IMR-90 (cell line): ENCODE data around the gene CLASRP. TPM values are rescaled to one million over a fixed set of nuclear protein-coding genes. Genes with fewer than 3 reads are reported as not detected.

Experiments
- ATAC-seq: fragments of 200-7000 bp; cut with Tn5 transposase; 2 replicates; pipeline ENCODE4 v1.9.1; 2020; ENCODE audit warnings: low read depth, mild to moderate bottlenecking, moderate library complexity
- BruUV-seq: library from RNA; stranded (reverse); fragments of 400-500 nt; replicated peaks from 2 replicates; lab custom pipeline; 2021; lab: Mats Ljungman, UMichigan
- CTCF ChIA-PET: fragments of 300-600 bp; formaldehyde crosslinking; extraction: SDS; loops from one replicate; lab custom pipeline; 2021; ENCODE audit warnings: antibody characterized with exemption; lab: Yijun Ruan, JAX
- POLR2A ChIA-PET: fragments of 300-600 bp; sonication (Branson Sonifier 250); formaldehyde crosslinking; loops from one replicate; lab custom pipeline; 2022; ENCODE audit warnings: antibody characterized with exemption; ENCODE audit not compliant: unreplicated experiment; lab: Charles Lee
- DNase-seq: peaks from one replicate; pipeline ENCODE4 v3.0.0; 2013
- H2AFZ ChIP-seq: replicated peaks from 2 replicates; pipeline ENCODE3; 2013; ENCODE audit warnings: low read length, mild to moderate bottlenecking; ENCODE audit not compliant: poor library complexity
- H2AK5ac ChIP-seq: 2 replicates; pipeline ENCODE4 v1.6.1; 2013; ENCODE audit warnings: low read depth, low read length, inconsistent platforms
- H2AK9ac ChIP-seq: replicated peaks from 2 replicates; pipeline ENCODE3; 2013; ENCODE audit warnings: mild to moderate bottlenecking, low read depth, low read length, moderate library complexity; ENCODE audit not compliant: poor library complexity
- H2BK120ac ChIP-seq: 2 replicates; pipeline ENCODE4 v1.6.1; 2013; ENCODE audit warnings: low read depth, low read length, inconsistent platforms
- H2BK15ac ChIP-seq: 3 replicates; pipeline ENCODE4 v1.6.1; 2013; ENCODE audit warnings: low read depth, low read length, inconsistent platforms
- H2BK20ac ChIP-seq: 2 replicates; pipeline ENCODE4 v1.6.1; 2013; ENCODE audit warnings: low read depth, mild to moderate bottlenecking, inconsistent platforms, low read length, moderate library complexity
- H2BK5ac ChIP-seq: 2 replicates; pipeline ENCODE4 v1.6.1; 2013; ENCODE audit warnings: mild to moderate bottlenecking, low read depth, low read length, inconsistent platforms; ENCODE audit not compliant: poor library complexity, severe bottlenecking
- H3K14ac ChIP-seq: replicated peaks from 2 replicates; pipeline ENCODE4 v1.6.1; 2013; ENCODE audit warnings: low read depth, low read length, inconsistent platforms
- H3K18ac ChIP-seq: 2 replicates; pipeline ENCODE4 v1.6.1; 2013; ENCODE audit warnings: low read depth, low read length, control low read depth
- H3K23ac ChIP-seq: 2 replicates; pipeline ENCODE4 v1.6.1; 2013; ENCODE audit warnings: low read depth, low read length, inconsistent platforms
- H3K27ac ChIP-seq: 2 replicates; pipeline ENCODE4 v1.5.1; 2013; ENCODE audit warnings: mild to moderate bottlenecking, control low read depth, low read length; ENCODE audit not compliant: insufficient read depth
- H3K27me3 ChIP-seq: 2 replicates; pipeline ENCODE4 v1.6.1; 2013; ENCODE audit warnings: low read length; ENCODE audit not compliant: control insufficient read depth, insufficient read depth
- H3K36me3 ChIP-seq: 2 replicates; pipeline ENCODE4 v1.6.1; 2013; ENCODE audit warnings: low read length, mixed read lengths; ENCODE audit not compliant: control insufficient read depth, insufficient read depth
- H3K4ac ChIP-seq: 2 replicates; pipeline ENCODE4 v1.6.1; 2013; ENCODE audit warnings: low read depth, low read length, inconsistent platforms
- H3K4me1 ChIP-seq: 2 replicates; pipeline ENCODE4 v1.6.1; 2013; ENCODE audit warnings: low read length, mixed read lengths; ENCODE audit not compliant: control insufficient read depth, insufficient read depth
- H3K4me2 ChIP-seq: 2 replicates; pipeline ENCODE4 v1.6.1; 2013; ENCODE audit warnings: low read depth, mild to moderate bottlenecking, control low read depth, low read length, moderate library complexity
- H3K4me3 ChIP-seq: 2 replicates; pipeline ENCODE4 v1.5.1; 2013; ENCODE audit warnings: low read depth, mild to moderate bottlenecking, control low read depth, low read length, moderate library complexity; ENCODE audit not compliant: insufficient read depth
- H3K56ac ChIP-seq: 2 replicates; pipeline ENCODE4 v1.6.1; 2013; ENCODE audit warnings: low read length, inconsistent platforms; ENCODE audit not compliant: insufficient read depth; ENCODE audit errors: extremely low read depth
- H3K79me1 ChIP-seq, 2 experiments: 2 replicates each; pipeline ENCODE4 v1.6.1; 2013; ENCODE audit warnings: low read length in 2 of 2, inconsistent platforms in 1 of 2, low read depth in 1 of 2
- H3K9ac ChIP-seq: 2 replicates; pipeline ENCODE4 v1.6.1; 2013; ENCODE audit warnings: low read depth, low read length, control low read depth
- H3K9me1 ChIP-seq: 2 replicates; pipeline ENCODE4 v1.6.1; 2013; ENCODE audit warnings: low read length, inconsistent platforms; ENCODE audit not compliant: insufficient read depth
- H3K9me3 ChIP-seq: 2 replicates; pipeline ENCODE4 v1.6.1; 2013; ENCODE audit warnings: low read length; ENCODE audit not compliant: control insufficient read depth, insufficient read depth
- H4K20me1 ChIP-seq: 2 replicates; pipeline ENCODE4 v1.6.1; 2013; ENCODE audit warnings: low read length, inconsistent platforms; ENCODE audit not compliant: insufficient read depth
- H4K5ac ChIP-seq: 2 replicates; pipeline ENCODE4 v1.6.1; 2013; ENCODE audit warnings: mild to moderate bottlenecking, low read depth, low read length, control low read depth
- H4K8ac ChIP-seq, 2 experiments: 2 replicates each; pipeline ENCODE4 v1.6.1; 2013; ENCODE audit warnings: low read depth in 2 of 2, low read length in 2 of 2, control low read depth in 1 of 2, inconsistent platforms in 1 of 2
- H4K91ac ChIP-seq: 2 replicates; pipeline ENCODE4 v1.6.1; 2013; ENCODE audit warnings: low read depth, low read length, inconsistent platforms; ENCODE audit not compliant: insufficient read depth
- MAFK ChIP-seq: IDR thresholded peaks from 2 replicates; pipeline ENCODE4 v1.6.1; 2012; ENCODE audit warnings: low read depth, low read length, improper control_type of control experiment
- MXI1 ChIP-seq: IDR thresholded peaks from 2 replicates; pipeline ENCODE4 v1.6.1; 2012; ENCODE audit warnings: low read depth, mild to moderate bottlenecking, low read length, moderate library complexity, borderline replicate concordance
- NFE2L2 ChIP-seq: fragments of 150-350 bp; IDR thresholded peaks from 2 replicates; pipeline ENCODE4 v1.6.1; 2016; ENCODE audit warnings: low read depth, mild to moderate bottlenecking, low read length
- USF2 ChIP-seq: fragments of 150-350 bp; IDR thresholded peaks from 2 replicates; pipeline ENCODE4 v1.6.1; 2017; ENCODE audit warnings: mild to moderate bottlenecking, antibody characterized with exemption, low read length, low read depth
- WGBS, 2 experiments: methylation state at CpG; one replicate each; pipeline versions ENCODE4 v1.1.5 to v1.1.7; 2013; ENCODE audit warnings: missing lambda C conversion rate in 2 of 2; ENCODE audit not compliant: insufficient read length in 1 of 2; ENCODE audit errors: extremely low coverage in 2 of 2; 5-methylcytosine and 5-hydroxymethylcytosine counted together
- dilution Hi-C: fragments of 300-500 bp; cut with HindIII; formaldehyde crosslinking; loops from one replicate; pipeline ENCODE4 v1.14.3; 2018; ENCODE audit warnings: low sequenced_read_pairs; ENCODE audit not compliant: unreplicated experiment
- in situ Hi-C: fragments of 300-500 bp; cut with MboI; formaldehyde crosslinking; loops from 3 replicates; pipeline ENCODE4 v1.14.3; 2019; ENCODE audit warnings: low sequenced_read_pairs, inconsistent platforms, mixed read lengths
- intact Hi-C: fragments of 100-400 bp; cut with micrococcal nuclease; formaldehyde crosslinking; loops from 2 replicates; pipeline ENCODE4 v1.10.0; 2022
- polyA plus RNA-seq, 3 experiments: library from polyadenylated mRNA; depleted of rRNA; stranded (reverse); fragments of >200 nt; gene quantifications; 2 replicates each; pipeline ENCODE4 v1.2.3, GENCODE V29; 2012; ENCODE audit warnings: low replicate concordance in 1 of 3
- total RNA-seq: library from RNA; depleted of rRNA; stranded (reverse); fragments of >200 nt; gene quantifications from 2 replicates; pipeline ENCODE4 v1.2.3, GENCODE V29; 2012

Gene CLASRP
- total and polyA plus RNA-seq, 2 of the 4 experiments (the other 2 are of a cell fraction) = 19.9 to 31.7 TPM

DNA sequence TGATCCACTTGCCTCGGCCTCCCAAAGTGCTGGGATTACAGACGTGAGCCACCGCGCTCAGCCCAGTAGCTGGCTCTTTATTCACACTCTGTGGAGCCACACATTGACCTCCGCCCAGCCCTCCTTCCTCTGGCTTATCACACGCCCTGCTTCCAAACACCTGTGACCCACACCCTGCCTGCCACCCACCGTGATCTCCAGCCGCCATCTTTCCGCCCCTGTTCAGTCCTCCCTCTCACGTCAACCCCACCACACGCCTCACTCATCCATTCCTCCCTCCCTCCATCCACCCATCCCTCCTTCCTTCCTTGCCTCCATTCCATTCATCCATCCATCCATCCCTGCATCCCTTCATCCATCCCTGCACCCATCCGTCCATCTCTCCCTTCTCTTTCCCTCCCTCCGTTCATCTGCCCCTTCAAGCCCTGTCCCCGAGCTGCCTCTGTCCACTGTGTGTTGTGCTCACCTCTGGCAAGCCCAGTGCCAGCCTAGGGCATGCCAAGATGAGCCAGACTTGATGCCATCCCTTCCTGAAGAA is 19.8 kb downstream of the CLASRP start:
- intact Hi-C loops (loop anchor here (1.0 to 2.0 kb wide), 2 partner anchors 41 to 156 kb away; no protein-coding TSS in a partner anchor), dilution Hi-C loops (no loop called here), in situ Hi-C loops (no loop called here)
- H3K56ac ChIP-seq = no peak overlapping the region
- peak overlapping the region; percentile 78 for H2AK9ac ChIP-seq
- H3K9ac ChIP-seq = no peak overlapping the region
- no peak for TF ChIP-seq MAFK
- no peak for TF ChIP-seq MXI1
- TF ChIP-seq NFE2L2 = no peak
- no peak for TF ChIP-seq USF2
- H4K5ac ChIP-seq = no peak overlapping the region
- ATAC-seq (no peak), DNase-seq (no peak)
- no peak overlapping the region for H2AK5ac ChIP-seq
- no peak overlapping the region for H3K14ac ChIP-seq
- peaks cover 82% of the 10 kb centered on the region for H3K36me3 ChIP-seq
- H3K23ac ChIP-seq = no peak overlapping the region
- peaks cover 16 to 36% of the 10 kb centered on the region in 2 experiments for H3K79me1 ChIP-seq
- no peaks in the 10 kb centered on the region for H3K9me3 ChIP-seq
- peaks cover 35% of the 10 kb centered on the region for H4K20me1 ChIP-seq
- H3K4me1 ChIP-seq = no peaks in the 10 kb centered on the region
- no TSS peak for BruUV-seq
- no peak overlapping the region for H4K8ac ChIP-seq
- H2BK20ac ChIP-seq = no peak overlapping the region
- 90 to 100% methylated on average over 2 to 9 of the region's 14 CpGs for WGBS, 2 experiments
- H3K27me3 ChIP-seq = no peaks in the 10 kb centered on the region
- no peak overlapping the region for H3K4me3 ChIP-seq
- no peak overlapping the region for H2BK5ac ChIP-seq
- POLR2A ChIA-PET = no interaction called here
- no peak overlapping the region for H4K91ac ChIP-seq
- peaks cover 2% of the 10 kb centered on the region; the same call in 1 of the 2 replicates for H3K9me1 ChIP-seq
- no peak overlapping the region for H3K4ac ChIP-seq
- H3K27ac ChIP-seq = no peak overlapping the region
- no peak overlapping the region for H2BK120ac ChIP-seq
- H2BK15ac ChIP-seq = no peak overlapping the region
- no peak overlapping the region for H3K18ac ChIP-seq
- no peak overlapping the region for H3K4me2 ChIP-seq
- CTCF ChIA-PET = interaction anchor here (1.1 to 1.4 kb wide), 4 partner anchors 9 to 19 kb away, joined by 3 to 5 read pairs (median 3); no protein-coding TSS in a partner anchor
- H2AFZ ChIP-seq = no peak overlapping the region
